GM19372 (cell line): ENCODE data around the gene SIX5.

Experiments
- ATAC-seq: cut with Tn5 transposase; IDR thresholded peaks from one replicate; pipeline ENCODE4 v1.9.1; 2021; ENCODE audit warnings: mild to moderate bottlenecking, low read depth, moderate library complexity; ENCODE audit not compliant: unreplicated experiment

Gene SIX5

GRCh38 chr19:45777395-45777961, 8.4 kb upstream of the SIX5 start:
- ATAC-seq, result no peak

- ATAC-seq, result no peak
Observed at GRCh38 chr19:45774765-45775164, 5.7 kb upstream of the SIX5 start.

- ATAC-seq, result no peak
Observed at GRCh38 chr19:45773384-45773783, 4.3 kb upstream of the SIX5 start.

GRCh38 chr19:45772912-45773311, 3.9 kb upstream of the SIX5 start:
- no peak for ATAC-seq

- no peak for ATAC-seq
Observed at GRCh38 chr19:45772130-45772840, 3.2 kb upstream of the SIX5 start.

GRCh38 chr19:45771311-45771933, 2.4 kb upstream of the SIX5 start:
- ATAC-seq, result no peak

GRCh38 chr19:45770192-45771101, 1.4 kb upstream of the SIX5 start:
- peak; percentile 43 for ATAC-seq

- peak; percentile 8 for ATAC-seq
Observed at GRCh38 chr19:45769821-45770191, 754 bp upstream of the SIX5 start.

- ATAC-seq, result no peak
Observed at GRCh38 chr19:45768655-45768983, 433 bp downstream of the SIX5 start.

GRCh38 chr19:45767881-45768654, 984 bp downstream of the SIX5 start:
- ATAC-seq, result no peak

GRCh38 chr19:45767410-45767880, 1.6 kb downstream of the SIX5 start:
- ATAC-seq, result no peak

- ATAC-seq, result no peak
Observed at GRCh38 chr19:45766869-45767346, 2.1 kb downstream of the SIX5 start.

- no peak for ATAC-seq
Observed at GRCh38 chr19:45766296-45766868, 2.7 kb downstream of the SIX5 start.

- ATAC-seq, result no peak
Observed at GRCh38 chr19:45765702-45766295, 3.3 kb downstream of the SIX5 start.

- no peak for ATAC-seq
Observed at GRCh38 chr19:45764945-45765701, 3.9 kb downstream of the SIX5 start.

GRCh38 chr19:45764475-45764874, 4.6 kb downstream of the SIX5 start:
- no peak for ATAC-seq

GRCh38 chr19:45763691-45764294, 5.3 kb downstream of the SIX5 start:
- no peak for ATAC-seq
